LHCN-M2 (cell line): ENCODE measurements around the gene USP34. TPM values are rescaled to one million over a fixed set of nuclear protein-coding genes. Genes with fewer than 3 reads are reported as not detected.
"Not testable (repeated sequence)": the region's sequence is repeated elsewhere in the genome, so short reads cannot be mapped to it uniquely, and the experiment has no call there.

Source experiments
- DNase-seq: peaks from one replicate; pipeline ENCODE4 v3.0.0-alpha.2; 2012; ENCODE audit warnings: low read depth
- total RNA-seq: library from RNA; depleted of rRNA; stranded (reverse); fragments of >200 nt; gene quantifications from 2 replicates; pipeline ENCODE4 v1.2.3, GENCODE V29; 2014

The USP34 gene
- total RNA-seq, 1 experiment from 2014 or later: 73.7 TPM

GRCh38 chr2:61185231-61185728 is 285.6 kb downstream of the USP34 start:
- DNase-seq: no peak

DNA sequence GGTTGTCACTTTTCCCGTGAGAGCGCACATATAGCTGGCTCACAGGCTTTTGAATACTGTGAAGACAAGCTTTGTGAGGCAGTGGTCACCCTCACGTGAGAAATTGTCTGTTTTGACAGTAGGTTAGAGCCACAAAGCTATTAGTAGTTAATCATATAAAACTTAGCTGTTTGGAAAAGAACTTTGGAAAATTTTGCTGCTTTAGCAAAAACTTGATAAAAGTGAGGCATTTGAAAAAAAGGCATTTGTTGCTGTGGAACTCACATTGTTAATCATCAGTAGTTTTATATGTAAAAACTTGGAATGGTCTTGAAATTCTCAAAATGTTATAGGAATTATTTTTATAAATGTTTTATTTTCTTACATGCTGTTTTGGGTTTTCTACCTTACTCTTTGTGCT is 286.6 kb downstream of the USP34 start:
- no peak for DNase-seq

DNA sequence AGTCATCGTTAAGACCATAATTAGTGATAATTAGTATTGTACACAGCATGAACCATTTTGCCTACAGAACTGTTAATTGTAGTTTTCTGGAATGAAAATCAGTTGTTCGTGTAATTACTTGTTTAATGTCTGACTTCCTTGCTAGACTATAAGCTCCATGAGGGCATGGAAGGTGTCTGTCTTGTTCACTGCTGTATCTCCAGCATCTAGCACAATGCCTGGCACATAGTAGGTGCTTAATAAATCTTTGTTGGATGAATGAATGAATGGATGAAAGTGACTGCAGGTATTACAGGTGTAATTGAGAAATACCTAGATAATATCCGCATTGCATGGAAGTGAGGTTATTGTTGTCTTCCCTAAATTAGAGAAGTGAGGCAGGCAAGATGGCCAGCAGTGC is 287.1 kb downstream of the USP34 start:
- DNase-seq: no peak

DNA sequence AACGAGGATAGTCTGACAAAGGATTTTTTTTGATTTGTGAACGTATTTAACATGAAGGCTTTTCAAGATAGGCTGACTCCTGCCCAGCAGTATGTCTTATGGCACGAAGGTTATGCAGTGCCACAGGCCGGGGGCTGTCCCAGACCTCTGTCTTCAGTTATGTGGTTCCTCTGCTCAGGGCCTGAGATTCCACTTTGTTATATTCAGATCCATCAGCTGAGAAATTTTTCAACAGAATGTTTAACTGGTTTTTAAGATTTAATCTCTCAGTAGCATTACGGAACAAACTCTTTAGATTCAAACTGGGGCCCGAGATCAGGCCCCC is 288.9 kb downstream of the USP34 start:
- no peak for DNase-seq

- peak; percentile 8 for DNase-seq
These were observed 289.4 kb downstream of the USP34 start for GRCh38 chr2:61181382-61182058.

DNA sequence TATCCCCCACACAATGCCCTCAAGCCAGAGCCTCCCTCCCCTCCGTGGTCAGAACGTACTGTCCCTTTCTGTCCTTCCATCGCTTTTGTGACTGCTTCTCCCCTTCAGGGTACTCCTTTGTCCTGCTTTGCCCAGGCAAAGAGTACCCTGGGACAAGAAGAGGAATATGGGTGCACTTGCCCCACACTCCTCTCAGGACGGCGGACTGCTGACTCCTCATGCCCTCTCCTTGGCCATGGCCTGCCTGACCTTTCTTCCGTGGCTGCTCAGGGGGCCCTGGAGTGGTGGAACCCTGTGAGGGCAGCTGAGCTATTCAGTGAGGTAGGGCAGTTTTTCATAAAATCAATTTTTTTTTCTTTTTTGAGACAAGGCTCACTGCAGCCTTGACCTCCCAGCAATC is 290.2 kb downstream of the USP34 start:
- no peak for DNase-seq

GRCh38 chr2:61179701-61180639 is 290.9 kb downstream of the USP34 start:
- DNase-seq: peak; percentile 64

- peak; percentile 62 for DNase-seq
These were observed 292.0 kb downstream of the USP34 start for GRCh38 chr2:61178603-61179545.

GRCh38 chr2:61177727-61178549 is 292.9 kb downstream of the USP34 start:
- peak; percentile 35 for DNase-seq

- DNase-seq: peak; percentile 92
These were observed 293.8 kb downstream of the USP34 start for GRCh38 chr2:61176755-61177726.

GRCh38 chr2:61175036-61175435 is 295.9 kb downstream of the USP34 start:
- no peak for DNase-seq

DNA sequence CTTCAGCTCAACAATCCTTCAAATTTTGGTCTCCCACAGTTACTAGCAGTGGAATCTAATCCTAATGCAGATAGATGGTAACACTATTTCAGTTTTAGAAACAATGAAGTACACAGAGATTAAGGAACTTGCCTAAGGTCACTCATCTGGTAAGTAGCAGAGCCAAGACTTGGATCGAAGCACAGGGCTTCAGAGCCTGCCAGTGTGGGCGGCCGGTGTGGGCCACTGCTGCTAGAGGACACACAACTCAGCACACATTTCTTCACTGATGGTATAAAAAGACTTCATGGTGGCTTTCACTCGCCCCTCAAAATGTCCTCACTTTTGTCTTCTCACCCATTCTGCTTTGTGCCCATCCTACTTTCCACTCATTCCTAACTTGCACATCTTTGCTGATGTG is 297.8 kb downstream of the USP34 start:
- DNase-seq: no peak

DNA sequence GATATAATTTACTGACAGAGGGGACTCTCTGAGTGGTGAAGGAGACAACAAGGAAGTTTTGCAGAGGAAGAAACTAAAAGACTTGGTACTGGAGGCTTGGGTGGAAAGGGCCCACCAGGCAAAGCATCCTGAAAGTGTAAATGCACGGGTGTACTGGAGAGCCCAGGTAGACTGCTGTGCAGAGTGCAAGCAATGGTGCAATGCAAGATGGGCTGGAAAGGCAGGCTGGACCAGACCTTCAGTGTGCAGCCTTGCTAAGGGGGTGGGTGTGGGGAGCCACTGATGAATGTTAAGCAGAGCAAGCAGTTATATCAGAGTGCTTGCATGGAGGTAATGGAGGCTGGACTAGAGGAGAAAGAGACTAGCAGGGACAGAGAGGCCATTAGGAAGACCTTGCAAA is 298.2 kb downstream of the USP34 start:
- DNase-seq: no peak

GRCh38 chr2:61167579-61167978 is 303.3 kb downstream of the USP34 start:
- DNase-seq: no peak

DNA sequence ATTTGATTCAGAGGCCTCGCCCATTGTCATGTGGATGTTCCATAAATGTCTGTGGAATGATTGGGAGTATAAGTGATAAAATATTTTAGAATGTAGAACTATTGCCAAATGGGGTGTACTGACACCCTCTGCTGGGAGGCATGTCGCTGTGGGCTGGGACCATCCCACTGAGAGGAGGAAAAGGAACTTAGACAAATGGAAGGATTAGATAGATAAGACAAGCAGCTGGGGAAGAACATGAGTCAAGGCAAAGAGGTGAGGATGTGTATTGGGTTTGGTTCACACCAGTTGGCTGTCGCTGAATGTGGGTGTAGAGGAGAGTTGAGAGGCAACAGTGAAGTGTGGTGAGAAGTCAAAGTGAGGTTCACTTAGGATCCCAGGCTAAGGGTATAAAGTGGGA is 304.9 kb downstream of the USP34 start:
- peak; percentile 14 for DNase-seq

GRCh38 chr2:61165082-61165481 is 305.8 kb downstream of the USP34 start:
- DNase-seq: not testable (repeated sequence)

- DNase-seq: no peak
These were observed 308.2 kb downstream of the USP34 start for GRCh38 chr2:61162721-61163120.

GRCh38 chr2:61161888-61162287 is 309.0 kb downstream of the USP34 start, which contains the start of gene C2orf74:
Gene C2orf74, plus strand, starts transcription at chr2:61162188. Its CDS starts 327 bp downstream, at chr2:61162515.
- no peak for DNase-seq

- DNase-seq: no peak
These were observed 312.4 kb downstream of the USP34 start for GRCh38 chr2:61158356-61158955.
